NCI-H1436 treated with DMSO at 0.1 percent for 48 hours (cell line): ENCODE data around the gene INPP5A.
"Not testable (repeated sequence)": the region's sequence is repeated elsewhere in the genome, so short reads cannot be mapped to it uniquely, and the experiment has no call there.

Source experiments
- DNase-seq: peaks from one replicate; lab custom pipeline; 2025; lab: John Stamatoyannopoulos, UW

Gene INPP5A

GRCh38 chr10:132696728-132697577 is 159.4 kb downstream of the INPP5A start:
- no peak for DNase-seq

- no peak for DNase-seq
Observed at GRCh38 chr10:132697578-132698200, 160.1 kb downstream of the INPP5A start.

- no peak for DNase-seq
Observed at GRCh38 chr10:132698211-132698751, 160.7 kb downstream of the INPP5A start.

- no peak for DNase-seq
Observed at GRCh38 chr10:132698761-132699391, 161.3 kb downstream of the INPP5A start.

DNA sequence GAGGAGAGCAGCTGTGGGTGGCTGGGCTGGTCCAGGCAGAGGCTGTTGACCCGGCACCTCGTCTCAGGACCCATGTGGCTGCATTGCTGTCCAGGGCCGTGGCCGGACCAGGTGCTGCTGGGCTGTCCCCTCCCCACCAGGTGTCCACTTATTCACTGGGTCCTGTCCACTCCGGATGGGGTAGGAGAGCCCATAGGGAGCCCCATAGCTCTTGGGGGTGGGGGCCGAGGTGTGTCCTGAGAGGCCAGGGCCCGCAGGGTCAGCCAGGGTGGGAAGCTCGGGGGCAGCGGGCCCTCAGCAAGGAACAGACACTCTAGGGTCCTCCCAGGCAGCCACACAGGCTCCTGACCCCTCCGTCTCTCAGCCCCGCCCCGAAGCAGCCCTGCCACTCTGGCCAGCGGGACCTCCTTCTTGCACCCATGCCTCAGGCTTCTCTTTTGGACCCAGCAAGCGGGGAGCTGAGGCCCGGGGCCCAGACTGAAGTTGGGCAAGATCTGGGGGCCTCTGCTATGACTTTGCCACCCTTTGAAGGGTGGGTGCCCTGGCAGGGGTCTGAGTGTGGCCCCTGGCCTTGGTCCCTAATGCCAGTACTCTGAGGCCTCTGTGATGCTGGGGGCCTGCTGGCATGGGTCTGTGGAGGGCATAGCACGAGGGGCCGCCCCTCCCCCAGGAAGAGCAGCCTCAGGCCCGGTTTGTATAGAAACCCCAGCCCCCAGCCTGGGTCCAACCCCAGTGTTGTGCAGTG is 162.0 kb downstream of the INPP5A start:
- no peak for DNase-seq

DNA sequence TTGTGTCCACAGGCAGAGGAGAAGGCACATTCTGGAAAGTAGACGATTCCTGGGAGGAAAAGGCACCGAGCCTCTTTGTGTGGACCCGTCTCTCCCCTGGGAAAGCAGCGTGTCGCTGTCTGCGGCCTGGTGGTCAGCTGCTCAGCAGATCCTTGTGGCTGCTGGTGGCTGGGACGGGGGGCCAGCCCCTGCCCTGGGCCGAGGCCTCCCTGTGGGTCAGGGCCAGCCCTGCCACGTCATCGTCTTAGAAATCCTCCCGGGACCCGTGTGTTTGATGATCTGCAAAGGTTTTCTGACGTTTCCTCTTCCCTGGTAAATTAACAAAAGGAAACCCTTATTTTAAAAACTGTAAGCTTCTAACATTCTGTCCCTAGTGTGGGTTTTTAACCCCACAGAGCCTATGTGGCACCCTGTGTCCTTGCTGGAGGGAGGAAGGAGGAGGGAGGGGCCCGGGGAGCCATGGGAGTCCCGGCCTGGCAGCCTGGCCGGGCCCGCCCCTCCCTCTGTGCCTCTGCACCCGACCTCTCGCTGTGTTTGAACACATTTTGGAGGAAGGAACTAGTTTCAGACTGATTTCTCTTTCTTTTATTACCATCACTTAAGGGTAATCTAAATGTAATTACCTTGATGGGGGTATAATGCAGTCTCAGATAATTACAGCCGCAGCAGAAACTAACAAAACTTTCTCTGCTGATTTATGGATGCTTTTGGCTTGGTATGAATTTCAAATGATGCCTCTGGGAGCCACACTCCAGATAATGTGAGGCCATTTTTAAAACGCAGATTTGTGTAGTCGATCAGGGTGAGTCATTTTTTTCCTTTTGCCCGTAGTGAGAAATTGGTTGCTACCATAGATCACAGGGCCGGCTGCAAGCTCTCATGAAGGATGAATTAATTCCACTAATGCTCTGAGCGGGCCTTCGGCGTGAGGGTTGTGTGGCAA is 162.8 kb downstream of the INPP5A start:
- DNase-seq, result peak; percentile 91

- no peak for DNase-seq
Observed at GRCh38 chr10:132701099-132701845, 163.7 kb downstream of the INPP5A start.

GRCh38 chr10:132701846-132702190 is 164.2 kb downstream of the INPP5A start:
- DNase-seq, result no peak

GRCh38 chr10:132702601-132703418 is 165.2 kb downstream of the INPP5A start:
- no peak for DNase-seq

DNA sequence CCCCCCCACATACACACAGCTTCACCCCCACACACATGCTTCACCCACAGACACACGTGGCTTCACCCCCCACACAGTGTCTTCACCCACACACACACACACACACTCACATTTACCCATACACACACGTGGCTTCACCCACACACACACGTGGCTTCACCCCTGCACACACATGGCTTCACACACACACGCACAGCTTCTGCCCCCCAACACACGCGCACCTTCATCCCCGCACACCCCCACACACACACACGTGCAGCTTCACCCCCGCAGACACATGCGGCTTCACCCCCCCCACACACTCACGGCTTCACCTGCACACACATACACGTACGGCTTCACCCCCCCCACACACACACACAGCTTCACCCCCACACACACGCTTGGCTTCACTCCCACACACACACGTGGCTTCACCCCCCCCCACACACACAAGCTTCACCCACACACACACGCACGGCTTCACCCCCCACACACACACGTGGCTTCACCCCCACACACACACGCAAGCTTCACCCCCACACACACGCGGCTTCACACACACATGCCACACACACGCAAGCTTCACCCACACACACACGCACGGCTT is 165.9 kb downstream of the INPP5A start:
- no peak for DNase-seq

GRCh38 chr10:132704008-132704814 is 166.6 kb downstream of the INPP5A start:
- no peak for DNase-seq

- DNase-seq, result not testable (repeated sequence)
Observed at GRCh38 chr10:132704815-132705064, 167.2 kb downstream of the INPP5A start.

DNA sequence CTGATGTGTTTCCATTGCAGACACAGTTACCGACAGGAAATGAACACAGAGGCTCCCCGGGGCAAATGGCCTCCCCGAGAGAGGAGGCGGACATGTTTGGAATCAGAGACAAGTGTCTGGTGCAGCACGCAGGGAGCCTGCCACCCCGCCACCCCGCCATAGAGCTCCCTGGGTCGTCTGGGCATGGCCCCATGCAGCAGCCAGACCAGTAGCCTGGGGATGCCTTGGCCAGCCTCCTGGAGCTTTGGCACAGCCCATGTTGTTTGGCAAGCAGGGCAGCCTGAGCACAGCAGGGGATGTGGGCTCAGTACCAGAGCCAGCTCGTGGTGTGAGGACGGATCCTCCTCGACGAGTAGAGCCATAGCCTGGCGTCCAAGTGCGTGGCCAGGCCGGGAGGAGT is 167.6 kb downstream of the INPP5A start:
- DNase-seq, result no peak

GRCh38 chr10:132705943-132706342 is 168.4 kb downstream of the INPP5A start:
- DNase-seq, result no peak

GRCh38 chr10:132706701-132707100 is 169.1 kb downstream of the INPP5A start:
- DNase-seq, result no peak

- no peak for DNase-seq
Observed at GRCh38 chr10:132707121-132707775, 169.7 kb downstream of the INPP5A start.

- DNase-seq, result no peak
Observed at GRCh38 chr10:132707776-132708171, 170.2 kb downstream of the INPP5A start.

DNA sequence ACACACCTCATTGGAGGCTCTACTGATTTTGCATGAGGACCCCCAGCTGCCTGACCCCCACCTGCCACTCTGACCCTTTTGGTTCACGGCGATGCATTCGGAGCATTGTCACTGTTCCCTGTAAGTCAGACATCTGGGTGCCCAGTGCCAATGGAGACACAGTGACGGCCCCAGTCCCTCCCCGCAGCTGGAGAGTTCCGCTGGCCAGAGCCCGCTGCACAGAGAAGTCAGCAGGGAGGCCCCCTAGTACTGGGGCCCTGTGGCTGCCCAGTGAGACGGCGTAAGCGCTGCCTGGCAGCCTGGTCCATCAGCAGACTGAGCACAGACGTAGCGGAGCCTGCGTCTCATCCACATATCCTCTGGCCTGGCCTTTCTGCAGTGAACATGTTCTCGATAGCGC is 170.9 kb downstream of the INPP5A start:
- DNase-seq, result no peak
